Activated gamma-delta T cell (primary cell): Measurements from ENCODE around the gene CSH2.
"Not testable (repeated sequence)": the region's sequence is repeated elsewhere in the genome, so short reads cannot be mapped to it uniquely, and the experiment has no call there.

Experiments
- DNase-seq: peaks from one replicate; lab custom pipeline; 2025; lab: John Stamatoyannopoulos, UW

Gene CSH2

GRCh38 chr17:63896524-63897354 lies 23.3 kb upstream of the CSH2 start, which contains the start of gene CSH1:
TSS of gene CSH1 (minus strand) at chr17:63896574. CDS start at chr17:63896511, 63 bp downstream.
- not testable (repeated sequence) for DNase-seq

DNA sequence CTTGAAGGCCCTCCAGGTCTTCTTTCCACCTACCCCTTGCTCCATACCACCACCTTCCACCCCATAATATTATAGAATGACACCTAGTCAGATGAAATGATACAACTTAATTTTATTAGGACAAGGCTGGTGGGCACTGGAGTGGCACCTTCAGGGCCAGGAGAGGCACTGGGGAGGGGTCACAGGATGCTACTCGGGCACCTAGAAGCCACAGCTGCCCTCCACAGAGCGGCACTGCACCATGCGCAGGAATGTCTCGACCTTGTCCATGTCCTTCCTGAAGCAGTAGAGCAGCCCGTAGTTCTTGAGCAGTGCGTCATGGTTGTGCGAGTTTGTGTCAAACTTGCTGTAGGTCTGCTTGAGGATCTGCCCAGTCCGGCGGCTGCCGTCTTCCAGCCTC lies 21.3 kb upstream of the CSH2 start:
- not testable (repeated sequence) for DNase-seq

- DNase-seq = not testable (repeated sequence)
Measured at GRCh38 chr17:63894021-63894420, 20.5 kb upstream of the CSH2 start.

DNA sequence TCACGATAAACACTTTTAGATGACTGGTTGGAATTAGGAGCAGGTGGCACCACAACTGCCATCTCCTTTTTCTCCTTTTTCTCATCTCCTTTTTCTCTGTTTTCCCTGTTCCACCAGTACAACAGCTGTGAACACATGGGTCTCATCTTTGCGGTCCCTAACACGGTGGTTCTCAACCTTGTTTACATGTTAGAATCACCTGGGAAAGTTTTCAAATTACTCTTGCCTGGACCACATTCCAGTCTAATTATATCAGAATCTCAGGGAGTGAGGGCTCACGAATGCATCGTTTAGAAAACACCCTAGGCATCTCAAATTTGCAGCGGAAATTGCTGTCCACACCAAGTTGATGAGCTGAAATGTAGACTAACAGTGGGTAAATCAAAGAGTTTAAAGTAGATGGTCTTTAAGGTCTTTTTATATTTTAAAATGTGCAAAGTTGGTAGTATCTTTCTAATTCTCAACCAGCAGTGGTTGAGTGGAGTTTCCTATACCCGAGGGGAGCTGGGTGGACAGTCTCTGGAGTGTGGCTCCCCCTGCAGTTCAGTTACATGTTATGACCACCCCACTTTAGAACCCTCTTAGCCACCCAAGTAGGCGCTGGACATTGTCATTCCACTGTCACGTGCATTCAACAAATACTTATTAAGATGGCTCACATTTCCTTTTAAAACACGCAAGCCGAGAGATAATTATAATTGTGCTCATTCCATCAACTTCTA lies 19.0 kb upstream of the CSH2 start:
- not testable (repeated sequence) for DNase-seq

- DNase-seq = not testable (repeated sequence)
Measured at GRCh38 chr17:63889026-63889848, 15.8 kb upstream of the CSH2 start.

- DNase-seq = not testable (repeated sequence)
Measured at GRCh38 chr17:63885119-63885518, 11.6 kb upstream of the CSH2 start.

DNA sequence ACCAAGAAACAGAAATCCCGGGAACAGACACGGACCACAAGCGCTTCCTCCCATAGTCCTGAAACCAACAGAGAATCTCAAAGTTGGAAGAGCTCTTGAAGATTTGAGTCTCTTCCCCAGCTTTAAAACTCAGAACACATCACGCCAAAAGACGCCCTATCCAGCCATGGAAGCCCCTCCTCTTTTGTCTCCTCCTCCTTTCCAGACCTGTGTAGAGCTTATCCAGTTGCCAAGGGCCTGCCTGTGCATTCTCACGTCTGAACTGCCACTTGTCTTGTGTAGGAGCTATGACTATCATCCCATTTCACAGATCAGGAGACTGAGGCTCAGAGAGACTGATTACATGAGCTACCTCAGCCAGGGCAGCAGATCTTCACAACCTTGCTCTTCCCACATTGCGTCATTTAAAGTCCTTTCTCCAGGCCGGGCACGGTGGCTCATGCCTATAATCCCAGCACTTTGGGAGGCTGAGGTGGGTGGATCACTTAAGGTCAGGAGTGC lies 9.2 kb upstream of the CSH2 start:
- DNase-seq = not testable (repeated sequence)

- no peak for DNase-seq
Measured at GRCh38 chr17:63881935-63882601, 8.6 kb upstream of the CSH2 start, which contains the start of gene GH2. TSS of gene GH2 (minus strand) at chr17:63881944. CDS start at chr17:63881801, 143 bp downstream.

DNA sequence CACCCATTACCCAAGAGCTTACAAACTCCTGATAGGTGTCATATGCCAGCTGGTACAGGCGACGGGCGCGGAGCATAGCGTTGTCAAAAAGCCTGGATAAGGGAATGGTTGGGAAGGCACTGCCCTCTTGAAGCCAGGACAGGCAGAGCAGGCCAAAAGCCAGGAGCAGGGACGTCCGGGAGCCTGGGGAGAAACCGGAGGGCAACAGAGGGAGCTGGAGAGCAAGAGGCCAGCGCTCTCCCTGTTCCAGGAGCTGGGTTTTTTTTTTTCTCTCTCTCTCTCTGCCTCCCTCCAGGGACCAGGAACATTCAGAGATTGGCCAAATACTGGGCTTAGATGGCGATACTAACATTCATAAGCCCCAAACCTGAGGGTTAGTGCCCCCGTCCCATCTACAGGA lies 7.9 kb upstream of the CSH2 start:
- DNase-seq = not testable (repeated sequence)

DNA sequence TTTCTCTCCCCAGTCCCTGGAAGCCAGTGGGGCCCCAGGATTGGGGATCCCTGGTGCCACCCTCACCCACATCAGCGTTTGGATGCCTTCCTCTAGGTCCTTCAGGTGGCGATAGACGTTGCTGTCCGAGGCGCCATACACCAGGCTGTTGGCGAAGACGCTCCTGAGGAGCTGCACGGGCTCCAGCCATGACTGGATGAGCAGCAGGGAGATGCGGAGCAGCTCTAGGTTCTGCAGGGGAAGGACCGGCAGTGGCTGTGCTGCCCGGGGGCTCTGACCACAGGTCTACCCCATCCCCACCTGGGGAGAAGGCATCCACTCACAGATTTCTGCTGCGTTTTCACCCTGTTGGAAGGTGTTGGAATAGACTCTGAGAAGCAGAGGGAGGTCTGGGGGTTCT lies 7.2 kb upstream of the CSH2 start:
- DNase-seq = no peak

DNA sequence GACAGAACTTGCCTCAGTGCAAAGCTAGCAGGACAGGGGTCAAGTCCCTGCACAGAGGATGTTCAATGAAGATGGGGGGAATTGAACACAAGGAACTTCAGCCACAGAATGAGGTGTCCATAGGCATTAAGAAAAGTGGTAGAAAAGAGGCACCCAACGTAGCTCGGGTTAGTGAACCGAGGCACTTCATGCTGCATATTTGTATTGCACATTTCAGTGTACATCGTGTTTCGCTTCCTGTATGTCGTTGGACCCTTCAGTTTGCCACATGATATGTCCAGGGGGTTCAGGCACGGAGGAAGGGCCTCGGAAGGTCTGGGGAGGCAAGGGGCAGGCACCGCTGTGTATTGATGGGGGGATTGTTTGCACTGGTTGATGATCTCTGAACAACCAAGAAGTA lies 4.9 kb upstream of the CSH2 start:
- not testable (repeated sequence) for DNase-seq

DNA sequence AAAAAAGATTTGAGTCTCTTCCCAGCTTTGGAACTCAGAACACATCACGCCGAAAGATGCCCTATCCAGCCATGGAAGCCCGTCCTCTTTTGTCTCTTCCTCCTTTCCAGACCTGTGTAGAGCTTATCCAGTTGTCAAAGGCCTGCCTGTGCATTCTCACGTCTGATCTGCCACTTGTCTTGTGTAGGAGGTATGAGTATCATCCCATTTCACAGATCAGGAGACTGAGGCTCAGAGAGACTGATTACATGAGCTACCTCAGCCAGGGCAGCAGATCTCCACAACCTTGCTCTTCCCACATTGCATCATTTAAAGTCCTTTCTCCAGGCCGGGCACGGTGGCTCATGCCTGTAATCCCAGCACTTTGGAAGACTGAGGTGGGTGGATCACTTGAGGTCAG lies 1.2 kb upstream of the CSH2 start:
- not testable (repeated sequence) for DNase-seq

DNA sequence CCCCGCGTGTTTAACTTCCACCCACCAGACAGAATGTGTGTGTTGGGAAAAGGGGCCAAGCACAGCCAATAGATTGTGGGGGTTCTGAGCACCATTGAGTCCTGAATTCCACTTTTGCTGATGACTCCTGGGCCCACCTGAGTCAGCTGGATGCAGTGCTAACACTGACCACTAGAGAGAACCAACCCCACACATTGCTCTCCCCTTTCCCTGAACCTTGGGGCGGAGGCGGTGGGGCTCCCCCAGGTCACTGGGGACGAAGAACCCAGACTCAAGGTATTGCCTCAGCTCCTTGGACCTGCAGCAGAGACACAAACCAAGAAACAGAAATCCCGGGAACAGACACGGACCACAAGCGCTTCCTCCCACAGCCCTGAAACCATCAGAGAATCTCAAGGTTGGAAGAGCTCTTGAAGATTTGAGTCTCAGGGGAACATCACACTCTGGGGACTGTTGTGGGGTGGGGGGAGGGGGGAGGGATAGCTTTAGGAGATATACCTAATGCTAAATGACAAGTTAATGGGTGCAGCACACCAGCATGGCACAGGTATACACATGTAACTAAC lies 667 bp upstream of the CSH2 start:
- not testable (repeated sequence) for DNase-seq

- DNase-seq = not testable (repeated sequence)
Measured at GRCh38 chr17:63871646-63872365, 1.7 kb downstream of the CSH2 start.

- DNase-seq = not testable (repeated sequence)
Measured at GRCh38 chr17:63870292-63870665, 3.2 kb downstream of the CSH2 start.

GRCh38 chr17:63869491-63870291 lies 3.8 kb downstream of the CSH2 start:
- DNase-seq = not testable (repeated sequence)

DNA sequence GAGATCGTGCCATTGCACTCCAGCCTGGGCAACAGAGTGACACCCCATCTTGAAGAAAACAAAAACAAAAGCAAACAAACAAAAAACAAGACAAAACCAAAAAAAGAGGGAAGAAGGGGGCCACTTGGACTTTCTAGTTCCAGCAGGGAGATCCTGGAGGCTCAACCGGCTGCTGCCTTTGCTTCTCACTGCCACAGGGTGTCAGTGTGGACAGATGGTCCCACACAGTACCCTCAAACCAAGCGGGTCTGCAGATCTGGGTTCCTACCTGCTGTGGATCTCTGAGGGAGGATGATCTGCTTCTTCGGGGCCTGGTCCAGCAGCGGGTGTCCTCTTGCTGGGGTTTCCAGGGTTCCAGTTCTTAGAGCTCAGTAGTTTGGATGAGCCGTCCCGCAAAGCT lies 6.9 kb downstream of the CSH2 start:
- not testable (repeated sequence) for DNase-seq

- no peak for DNase-seq
Measured at GRCh38 chr17:63859257-63859656, 14.2 kb downstream of the CSH2 start.

DNA sequence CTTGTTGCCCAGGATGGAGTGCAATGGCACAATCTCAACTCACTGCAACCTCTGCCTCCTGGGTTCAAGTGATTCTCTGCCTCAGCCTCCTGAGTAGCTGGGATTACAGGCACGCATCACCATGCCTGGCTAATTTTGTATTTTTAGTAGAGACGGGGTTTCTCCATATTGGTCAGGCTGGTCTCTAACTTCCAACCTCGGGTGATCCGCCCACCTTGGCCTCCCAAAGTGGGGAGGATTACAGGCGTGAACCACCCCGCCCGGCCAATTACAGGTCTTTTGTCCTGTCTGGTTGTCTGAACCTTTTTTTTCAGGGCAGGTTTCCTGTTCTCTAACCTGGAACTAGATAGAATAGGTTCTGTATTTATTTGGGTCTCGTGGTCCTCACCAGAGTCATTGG lies 17.1 kb downstream of the CSH2 start:
- not testable (repeated sequence) for DNase-seq
